ENCODE data around the gene LRRC8C. TPM values are rescaled to one million over a fixed set of nuclear protein-coding genes. Genes with fewer than 3 reads are reported as not detected.

LRRC8C gene
- total and polyA plus RNA-seq, 10 of the 15 experiments (the other 5 are each of a cell fraction or from before 2014, with no cell fraction given), result 2.3 to 16.3 (median 10.8) TPM

- TF ChIP-seq, protein P1, sequence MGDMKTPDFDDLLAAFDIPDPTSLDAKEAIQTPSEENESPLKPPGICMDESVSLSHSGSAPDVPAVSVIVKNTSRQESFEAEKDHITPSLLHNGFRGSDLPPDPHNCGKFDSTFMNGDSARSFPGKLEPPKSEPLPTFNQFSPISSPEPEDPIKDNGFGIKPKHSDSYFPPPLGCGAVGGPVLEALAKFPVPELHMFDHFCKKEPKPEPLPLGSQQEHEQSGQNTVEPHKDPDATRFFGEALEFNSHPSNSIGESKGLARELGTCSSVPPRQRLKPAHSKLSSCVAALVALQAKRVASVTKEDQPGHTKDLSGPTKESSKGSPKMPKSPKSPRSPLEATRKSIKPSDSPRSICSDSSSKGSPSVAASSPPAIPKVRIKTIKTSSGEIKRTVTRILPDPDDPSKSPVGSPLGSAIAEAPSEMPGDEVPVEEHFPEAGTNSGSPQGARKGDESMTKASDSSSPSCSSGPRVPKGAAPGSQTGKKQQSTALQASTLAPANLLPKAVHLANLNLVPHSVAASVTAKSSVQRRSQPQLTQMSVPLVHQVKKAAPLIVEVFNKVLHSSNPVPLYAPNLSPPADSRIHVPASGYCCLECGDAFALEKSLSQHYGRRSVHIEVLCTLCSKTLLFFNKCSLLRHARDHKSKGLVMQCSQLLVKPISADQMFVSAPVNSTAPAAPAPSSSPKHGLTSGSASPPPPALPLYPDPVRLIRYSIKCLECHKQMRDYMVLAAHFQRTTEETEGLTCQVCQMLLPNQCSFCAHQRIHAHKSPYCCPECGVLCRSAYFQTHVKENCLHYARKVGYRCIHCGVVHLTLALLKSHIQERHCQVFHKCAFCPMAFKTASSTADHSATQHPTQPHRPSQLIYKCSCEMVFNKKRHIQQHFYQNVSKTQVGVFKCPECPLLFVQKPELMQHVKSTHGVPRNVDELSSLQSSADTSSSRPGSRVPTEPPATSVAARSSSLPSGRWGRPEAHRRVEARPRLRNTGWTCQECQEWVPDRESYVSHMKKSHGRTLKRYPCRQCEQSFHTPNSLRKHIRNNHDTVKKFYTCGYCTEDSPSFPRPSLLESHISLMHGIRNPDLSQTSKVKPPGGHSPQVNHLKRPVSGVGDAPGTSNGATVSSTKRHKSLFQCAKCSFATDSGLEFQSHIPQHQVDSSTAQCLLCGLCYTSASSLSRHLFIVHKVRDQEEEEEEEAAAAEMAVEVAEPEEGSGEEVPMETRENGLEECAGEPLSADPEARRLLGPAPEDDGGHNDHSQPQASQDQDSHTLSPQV (IDR thresholded peaks at IDR 0.05), result no peak
Observed at GRCh38 chr1:89733748-89734147, 100.8 kb downstream of the LRRC8C start (continued).

GRCh38 chr1:89734442-89734841 is 101.5 kb downstream of the LRRC8C start:
- DNase-seq (ENCODE audit: low read depth, low spot score), result no peak
- intact Hi-C loops (cut with micrococcal nuclease; ENCODE audit: unreplicated experiment), result no loop called here
- no peak for ATAC-seq
- Histone ChIP-seq H3K4me1 (ENCODE audit: control insufficient read depth, insufficient read depth, low read length) (peaks cover 26% of the 10 kb centered on the region), H3K4me2 (ENCODE audit: control insufficient read depth, insufficient read depth) (no peak overlapping the region), H4K20me1 (ENCODE audit: control insufficient read depth, insufficient read depth) (no peaks in the 10 kb centered on the region), H3K27ac (ENCODE audit: control insufficient read depth, insufficient read depth) (no peak overlapping the region), H2AFZ (ENCODE audit: control insufficient read depth, low read depth, low read length) (no peak overlapping the region), H3K9me3 (replicated peaks; ENCODE audit: control insufficient read depth, insufficient read depth, low read length) (no peaks in the 10 kb centered on the region; the same call in 2 of the 3 replicates), H3K79me2 (ENCODE audit: control insufficient read depth, insufficient read depth, low read length) (no peaks in the 10 kb centered on the region), H3K4me3 (no peak overlapping the region), H3K9ac (ENCODE audit: control insufficient read depth, insufficient read depth, low read length) (no peak overlapping the region), H3K36me3 (ENCODE audit: control insufficient read depth in 2 of 2, insufficient read depth in 2 of 2, low read length in 1 of 2) (no peaks in the 10 kb centered on the region), H3K27me3 (replicated peaks in 1 of 2; ENCODE audit: control insufficient read depth in 2 of 2, insufficient read depth in 2 of 2, low read length in 1 of 2) (no peaks in the 10 kb centered on the region)
- TF ChIP-seq RB1 (IDR thresholded peaks at IDR 0.05; ENCODE audit: borderline replicate concordance), result no peak
- TF ChIP-seq EZH2 (IDR thresholded peaks at IDR 0.05; ENCODE audit: borderline replicate concordance, control insufficient read depth, low read depth, low read length), result no peak
- no peak for TF ChIP-seq IRF4 (IDR thresholded peaks at IDR 0.05; ENCODE audit: low read depth, low read length)
- no peak for TF ChIP-seq EP300 (IDR thresholded peaks at IDR 0.05; ENCODE audit: borderline replicate concordance in 1 of 2, control insufficient read depth in 1 of 2, low read depth in 2 of 2, low read length in 2 of 2)
- TF ChIP-seq, protein P1 (IDR thresholded peaks at IDR 0.05), result no peak
- no peak for TF ChIP-seq IRF3 (IDR thresholded peaks at IDR 0.05)
- no peak for TF ChIP-seq SMAD5 (IDR thresholded peaks at IDR 0.05; ENCODE audit: low read depth)
- no peak for TF ChIP-seq SMAD1 (IDR thresholded peaks at IDR 0.05; ENCODE audit: low read depth, partially characterized antibody)
- TF ChIP-seq FOXM1 (IDR thresholded peaks at IDR 0.05; ENCODE audit: low read depth, low read length), result no peak
- TF ChIP-seq ZNF622 (IDR thresholded peaks at IDR 0.05), result no peak
- TF ChIP-seq, protein P2, sequence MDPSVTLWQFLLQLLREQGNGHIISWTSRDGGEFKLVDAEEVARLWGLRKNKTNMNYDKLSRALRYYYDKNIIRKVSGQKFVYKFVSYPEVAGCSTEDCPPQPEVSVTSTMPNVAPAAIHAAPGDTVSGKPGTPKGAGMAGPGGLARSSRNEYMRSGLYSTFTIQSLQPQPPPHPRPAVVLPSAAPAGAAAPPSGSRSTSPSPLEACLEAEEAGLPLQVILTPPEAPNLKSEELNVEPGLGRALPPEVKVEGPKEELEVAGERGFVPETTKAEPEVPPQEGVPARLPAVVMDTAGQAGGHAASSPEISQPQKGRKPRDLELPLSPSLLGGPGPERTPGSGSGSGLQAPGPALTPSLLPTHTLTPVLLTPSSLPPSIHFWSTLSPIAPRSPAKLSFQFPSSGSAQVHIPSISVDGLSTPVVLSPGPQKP (IDR thresholded peaks at IDR 0.05; ENCODE audit: low read depth, low read length), result no peak
- RAD21 ChIA-PET (ENCODE audit: unreplicated experiment), result no interaction called here
- no TSS peak for BruUV-seq (replicated peaks)
- in situ Hi-C loops (cut with MboI), result no loop called here
- WGBS (ENCODE audit: insufficient coverage, insufficient replicate concordance, low lambda C conversion rate, missing lambda C conversion rate), result 34% methylated on average over 3 of the region's 3 CpGs
- SMC1A ChIA-PET (ENCODE audit: uncharacterized antibody, unreplicated experiment), result interaction anchor here (1.5 kb wide), 1 partner anchor 99 kb away, joined by 4 read pairs; no protein-coding TSS in a partner anchor
- no peak for FAIRE-seq
- POLR2A ChIA-PET, result no interaction called here
- CTCF ChIA-PET, result no interaction called here
